ACHN (cell line): ENCODE data around the gene DENND1B.
"Not testable (repeated sequence)": the region's sequence is repeated elsewhere in the genome, so short reads cannot be mapped to it uniquely, and the experiment has no call there.

Source experiments
- DNase-seq: peaks from one replicate; pipeline ENCODE4 v3.0.0-alpha.2; 2015
- in situ Hi-C: cut with HindIII; loops from 2 replicates; pipeline ENCODE4 v1.10.0; 2017; ENCODE audit warnings: low sequenced_read_pairs, low pct_ligation_motif_present, low pct_unique_long_range_greater_than_20kb

Gene DENND1B

DNA sequence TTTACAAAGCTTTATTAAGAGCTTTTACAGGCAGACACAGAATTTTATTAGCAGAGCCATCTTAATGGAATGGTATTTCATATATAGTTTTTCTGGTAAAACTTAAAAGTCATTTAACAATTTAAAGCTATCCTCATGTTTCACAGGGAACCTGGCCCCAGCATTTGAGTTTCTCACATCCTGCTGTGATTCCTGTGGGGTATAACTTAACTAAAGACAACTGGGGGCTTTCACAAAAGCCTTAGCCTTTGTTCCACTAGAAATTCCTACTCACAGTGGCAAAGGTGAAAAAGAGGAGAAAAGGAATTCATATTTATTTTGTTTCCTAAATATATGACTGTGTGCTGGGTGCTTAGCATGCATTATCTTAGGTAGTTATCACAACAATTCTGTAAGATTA lies 233.9 kb downstream of the DENND1B start:
- DNase-seq = no peak
- in situ Hi-C loops = no loop called here

DNA sequence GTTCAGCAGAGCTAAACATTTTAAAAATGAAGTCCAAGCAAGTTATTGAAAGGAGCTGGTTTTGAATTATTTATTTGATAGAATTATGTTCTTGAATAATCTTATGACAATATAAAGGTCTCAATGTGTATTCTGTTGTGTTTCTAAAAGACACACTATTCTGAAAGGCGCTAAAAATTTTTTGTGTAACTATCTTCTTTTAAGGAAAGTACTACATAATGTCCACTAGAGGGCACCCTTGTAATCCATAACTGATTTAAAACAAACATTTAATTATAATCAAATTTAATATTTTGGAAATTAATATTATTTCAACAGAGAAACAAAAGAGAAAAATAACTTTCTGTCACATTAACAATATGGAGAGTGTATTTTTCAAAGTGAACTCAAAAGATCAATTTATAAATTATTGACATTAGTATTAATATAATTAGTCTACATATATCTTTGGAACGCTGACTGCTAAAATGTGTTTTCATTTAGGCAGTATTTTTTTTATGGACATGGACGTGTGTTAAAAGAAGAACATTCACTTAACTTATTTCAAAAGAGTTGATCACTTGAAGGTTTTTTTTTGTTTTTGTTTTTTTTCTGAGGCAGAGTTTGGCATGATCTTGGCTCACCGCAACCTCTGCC lies 248.4 kb downstream of the DENND1B start:
- in situ Hi-C loops = no loop called here
- DNase-seq = peak; percentile 53

DNA sequence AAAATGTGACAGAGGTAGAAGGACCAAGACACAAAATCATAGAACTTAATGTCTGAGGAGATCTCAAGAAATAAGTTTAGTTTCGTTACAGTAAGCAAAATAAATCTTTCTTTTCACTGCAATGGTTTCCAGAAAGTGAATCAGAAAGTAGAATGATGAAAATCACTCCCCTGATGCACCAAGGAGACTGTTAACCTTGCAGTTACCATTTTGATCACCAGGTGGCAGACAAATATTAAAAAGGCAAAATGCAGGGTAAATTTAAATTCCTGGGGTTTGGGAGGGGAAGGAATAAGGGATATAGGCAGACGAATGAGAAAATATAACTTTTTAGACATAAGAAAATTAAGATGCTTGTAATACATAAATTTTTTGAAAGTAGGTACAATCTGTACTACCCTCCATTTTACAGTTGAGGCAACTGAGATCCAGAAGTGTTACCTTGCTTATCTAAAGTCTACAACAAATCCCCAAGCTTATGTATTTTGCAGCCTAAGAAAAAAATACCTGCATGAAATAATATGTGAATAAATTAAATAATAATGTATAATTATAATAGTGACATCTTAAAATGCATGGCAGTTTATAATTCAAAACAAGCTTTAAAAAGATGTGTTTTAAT lies 254.1 kb downstream of the DENND1B start:
- DNase-seq = peak; percentile 49
- in situ Hi-C loops = no loop called here

DNA sequence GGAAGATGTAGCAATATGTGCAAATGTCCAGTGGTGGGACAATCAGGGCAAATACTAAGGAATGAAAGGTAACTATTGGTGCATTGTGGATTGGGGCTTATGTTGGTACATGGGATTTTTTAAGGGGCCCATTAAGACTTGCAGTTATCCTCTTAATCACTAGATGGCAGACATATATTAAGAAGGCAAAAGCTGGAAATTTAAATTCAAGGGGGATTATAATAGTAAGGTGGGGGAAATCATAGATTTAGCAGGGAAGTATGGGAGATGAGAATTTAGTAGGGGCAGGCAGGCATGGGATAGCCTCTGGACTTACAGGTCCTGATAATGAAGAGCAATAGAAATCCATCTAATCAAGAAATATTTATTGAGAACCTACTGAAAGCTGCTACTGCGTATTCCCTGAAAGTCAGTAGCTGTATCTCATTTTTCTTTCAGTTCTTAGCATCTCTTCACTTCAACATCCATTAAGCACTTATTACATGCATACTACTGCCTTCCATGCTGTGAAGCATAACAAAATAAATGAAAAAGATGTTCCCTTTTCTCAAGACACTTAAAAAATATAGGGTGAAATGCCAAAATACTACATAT lies 255.4 kb downstream of the DENND1B start:
- in situ Hi-C loops = no loop called here

DNA sequence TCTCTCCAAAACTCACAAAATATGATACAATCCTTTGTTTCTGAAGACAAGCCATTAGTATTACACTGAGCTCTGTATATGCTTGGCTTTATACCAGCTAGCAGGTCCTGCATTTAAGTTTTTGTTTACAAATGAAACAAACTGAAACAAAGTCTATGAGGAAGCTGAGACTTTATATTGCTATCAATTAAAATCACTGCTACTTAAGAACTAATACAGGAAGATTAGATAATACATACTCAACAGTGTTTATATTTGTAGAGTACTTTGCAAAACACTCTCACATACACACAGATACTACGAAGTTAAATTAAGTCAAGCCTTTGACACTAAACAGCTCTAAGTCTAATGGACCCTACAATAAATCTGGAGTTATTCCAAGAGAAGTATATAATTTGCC lies 259.9 kb downstream of the DENND1B start:
- in situ Hi-C loops = no loop called here
- no peak for DNase-seq

More for the DNA sequence above, 255.4 kb downstream of the DENND1B start:
- peak; percentile 42 for DNase-seq

DNA sequence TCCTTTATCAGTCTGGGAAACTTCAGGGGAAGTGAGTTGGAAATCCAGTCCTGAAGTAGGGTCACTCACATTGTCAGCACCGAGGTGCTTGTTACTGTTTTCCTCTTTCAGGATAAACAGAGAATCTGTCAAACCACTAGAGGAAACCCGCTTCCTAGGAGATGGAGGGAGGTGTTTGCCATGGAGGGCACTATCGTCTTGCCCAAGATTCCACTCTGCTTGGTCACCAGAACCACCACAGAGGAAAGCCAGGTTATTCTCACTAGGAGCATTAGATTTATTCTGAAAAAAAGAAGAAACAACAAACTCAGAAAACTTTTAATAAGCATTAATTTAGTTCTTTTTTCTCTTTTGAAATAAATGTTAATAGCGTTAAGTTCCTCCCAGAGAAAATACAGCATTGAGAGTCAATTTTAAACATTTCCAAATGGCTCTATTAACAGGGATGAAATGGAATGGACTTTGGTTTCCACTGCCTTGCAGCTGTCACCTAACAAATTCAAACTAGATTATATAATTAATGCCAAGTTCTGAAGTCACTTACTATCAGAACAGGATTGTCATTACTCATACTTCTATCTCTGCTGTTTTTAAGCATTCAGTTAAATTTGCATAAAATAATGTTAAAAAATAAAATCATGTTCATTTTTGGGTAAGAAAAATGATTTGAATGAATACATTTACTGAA lies 264.4 kb downstream of the DENND1B start:
- no peak for DNase-seq
- in situ Hi-C loops = no loop called here

DNA sequence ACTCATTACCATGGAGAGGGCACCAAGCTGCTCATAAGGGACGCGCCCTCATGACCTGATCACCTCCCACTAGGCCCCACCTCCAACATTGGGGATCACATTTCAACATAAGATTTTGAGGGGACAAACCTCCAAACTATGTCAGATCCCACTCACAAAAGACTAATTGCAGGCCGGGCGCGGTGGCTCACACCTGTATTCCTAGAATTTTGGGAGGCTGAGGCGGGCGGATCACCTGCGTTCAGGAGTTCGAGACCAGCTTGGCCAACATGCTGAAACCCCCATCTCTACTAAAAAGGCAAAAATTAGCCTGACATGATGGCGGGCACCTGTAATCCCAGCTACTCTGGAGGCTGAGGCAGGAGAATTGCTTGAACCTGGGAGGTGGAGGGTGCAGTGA lies 278.6 kb downstream of the DENND1B start:
- DNase-seq = no peak
- in situ Hi-C loops = no loop called here

DNA sequence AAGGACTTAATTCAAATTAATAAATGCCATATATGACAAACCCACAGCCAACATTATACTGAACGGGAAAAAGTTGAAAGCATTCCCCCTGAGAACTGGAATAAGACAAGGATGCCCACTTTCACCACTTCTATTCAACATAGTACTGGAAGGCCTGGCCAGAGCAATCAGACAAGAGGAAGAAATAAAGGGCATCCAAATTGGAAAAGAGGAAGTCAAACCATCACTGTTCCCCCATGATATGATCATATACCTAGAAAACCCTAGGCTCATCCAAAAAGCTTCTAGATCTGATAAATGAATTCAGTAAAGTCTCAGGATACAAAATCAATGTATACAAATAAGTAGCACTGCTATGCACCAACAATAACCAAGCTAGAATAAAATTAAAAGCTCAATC lies 283.8 kb downstream of the DENND1B start:
- DNase-seq, in situ Hi-C loops: not testable (repeated sequence)

DNA sequence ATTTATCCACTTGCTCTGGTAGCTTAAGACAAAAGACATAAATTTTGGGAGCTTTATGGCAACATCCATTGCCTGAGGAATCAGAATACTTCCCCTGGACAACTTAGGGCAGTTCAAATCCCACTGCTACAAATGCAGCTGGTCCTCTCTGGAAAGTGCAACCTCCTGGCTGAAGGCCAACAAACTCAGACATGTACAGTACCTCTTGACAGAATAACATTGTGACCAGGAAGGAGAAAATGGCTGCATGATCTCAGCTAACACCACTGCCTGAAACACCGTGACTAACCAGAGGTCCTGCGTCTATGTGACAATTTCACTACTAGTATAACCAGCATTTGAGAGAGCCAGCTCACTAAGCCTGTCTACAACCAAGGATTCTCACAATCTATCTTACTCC lies 288.3 kb downstream of the DENND1B start:
- no peak for DNase-seq

DNA sequence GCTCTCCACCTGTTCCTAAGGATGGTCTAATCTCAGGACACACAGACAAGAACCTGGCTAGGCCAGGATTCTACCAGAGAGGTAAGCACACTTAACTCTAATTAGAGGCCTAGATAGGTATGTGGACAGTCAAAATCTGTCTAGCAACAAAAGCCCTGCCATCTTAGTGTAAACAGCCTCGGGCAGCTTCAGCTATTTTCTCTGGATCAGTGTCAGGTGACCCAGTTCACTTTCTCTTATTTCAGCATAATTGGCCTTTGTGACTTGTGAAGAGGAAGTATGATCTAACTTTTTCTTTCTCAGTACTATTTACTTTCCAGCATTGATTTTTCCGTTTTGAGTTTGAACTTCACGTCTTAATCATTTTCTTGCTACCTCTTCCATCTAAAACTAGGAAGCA lies 289.5 kb downstream of the DENND1B start:
- in situ Hi-C loops = no loop called here
- no peak for DNase-seq

More for the DNA sequence above, 288.3 kb downstream of the DENND1B start:
- in situ Hi-C loops = no loop called here

DNA sequence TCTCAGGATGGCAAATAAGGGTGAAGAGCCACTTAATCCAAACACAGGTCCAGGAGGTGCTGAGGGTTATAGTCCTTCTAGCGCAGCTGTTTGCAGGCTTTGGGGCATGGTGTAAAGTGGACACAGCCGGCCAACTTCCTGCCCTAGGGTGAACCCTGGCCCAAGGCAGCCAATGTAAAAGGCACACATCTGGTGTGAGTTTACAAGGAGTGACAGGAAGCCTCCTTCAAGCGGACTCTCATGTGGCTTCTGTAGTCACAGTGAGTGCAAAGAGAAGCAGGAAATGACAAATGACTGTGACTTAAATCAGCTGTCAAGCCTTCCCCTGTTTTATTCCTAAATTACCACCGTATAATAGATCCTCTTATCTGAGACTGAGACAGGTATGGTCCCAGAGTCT lies 294.2 kb downstream of the DENND1B start:
- DNase-seq = no peak
- in situ Hi-C loops = no loop called here

DNA sequence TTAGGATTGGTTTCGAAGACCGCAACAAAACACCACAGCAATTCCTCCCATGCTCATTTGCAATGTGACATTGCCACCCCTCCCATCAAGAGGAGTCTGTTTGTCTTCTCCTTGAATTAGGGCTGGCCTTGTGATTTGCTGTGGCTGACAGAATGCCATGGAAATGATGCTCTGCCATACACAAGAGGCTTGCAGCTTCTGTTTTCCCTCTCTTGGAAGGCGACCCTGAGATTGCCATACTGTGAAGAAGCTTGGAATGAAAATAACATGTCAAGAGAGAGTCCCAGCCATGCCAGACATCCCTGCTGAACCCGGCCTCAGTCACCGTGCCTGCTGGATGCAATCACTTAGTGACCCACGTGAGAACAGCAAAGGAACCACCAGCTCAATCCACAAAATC lies 294.8 kb downstream of the DENND1B start:
- DNase-seq = no peak
- in situ Hi-C loops = no loop called here

DNA sequence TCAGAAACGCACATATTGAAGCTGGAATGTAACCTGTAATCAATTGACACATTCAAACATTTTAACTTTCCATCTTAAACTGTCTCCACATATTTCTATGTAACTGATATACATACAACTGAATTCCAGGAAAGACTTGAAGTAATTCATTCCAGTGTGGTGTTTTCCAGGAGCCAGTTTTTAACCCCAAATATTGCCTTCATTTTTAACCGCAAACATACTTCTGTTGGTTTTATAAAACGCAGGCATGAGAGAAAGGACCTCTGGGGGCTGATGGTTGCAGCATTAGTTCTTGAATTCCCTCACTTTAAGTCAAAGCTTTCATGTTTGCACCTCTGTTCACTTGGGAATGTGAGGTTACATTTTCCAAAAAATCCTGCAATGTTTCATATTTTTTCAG lies 303.1 kb downstream of the DENND1B start:
- DNase-seq = no peak
- in situ Hi-C loops = no loop called here

DNA sequence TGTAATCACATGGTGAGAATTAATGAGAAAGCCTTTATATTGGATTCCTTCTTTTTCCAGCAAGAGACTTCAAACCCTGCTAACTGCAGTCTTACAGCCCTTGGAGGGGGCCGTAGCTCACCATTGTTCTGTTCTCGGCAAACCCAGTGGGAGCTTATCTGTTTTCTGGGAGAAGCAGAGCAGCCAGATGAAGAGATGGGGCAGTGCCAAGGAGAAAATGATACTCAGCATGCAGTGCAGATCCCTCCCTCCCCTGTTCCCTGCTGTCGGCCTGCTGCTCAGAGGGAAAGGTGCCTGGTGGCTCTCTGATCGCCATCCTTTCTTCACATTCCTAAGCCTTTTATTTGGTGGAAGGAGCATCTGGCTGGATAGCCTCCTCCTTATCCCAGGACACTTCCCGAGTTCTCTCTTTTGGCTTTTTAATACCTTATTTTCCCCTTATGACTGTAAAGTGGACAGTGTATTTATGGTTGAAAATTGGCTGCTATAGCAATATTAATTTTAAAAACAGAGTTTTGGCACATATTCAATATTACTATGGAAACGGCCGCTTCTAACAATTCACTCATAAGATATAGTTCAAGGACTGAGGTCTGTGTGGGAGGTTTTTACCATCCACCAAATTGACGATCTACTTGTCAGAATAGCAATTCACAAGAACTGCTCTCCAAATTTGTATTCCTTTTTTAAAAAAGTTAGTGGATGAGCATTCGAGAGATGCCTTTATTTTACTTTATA lies 303.9 kb downstream of the DENND1B start:
- no peak for DNase-seq
- in situ Hi-C loops = no loop called here

DNA sequence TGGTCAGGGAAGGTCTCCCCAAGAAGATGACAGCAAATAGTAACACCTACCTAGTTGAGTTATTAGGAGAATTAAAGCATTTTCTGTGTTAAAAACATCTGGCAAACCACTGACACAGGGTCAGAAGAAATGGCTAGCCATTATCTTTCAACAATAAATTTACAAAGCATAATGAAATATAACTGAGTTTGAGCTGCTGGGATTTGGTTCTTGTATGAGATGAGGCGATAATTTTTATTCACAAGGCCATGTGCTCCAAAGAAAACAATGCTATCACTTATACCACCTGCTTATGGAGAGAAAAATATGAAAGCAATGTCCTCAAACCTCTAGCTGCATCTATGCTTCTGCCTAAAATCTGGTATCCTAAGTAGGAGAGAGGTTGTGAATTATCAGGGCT lies 304.9 kb downstream of the DENND1B start:
- in situ Hi-C loops = no loop called here
- DNase-seq = no peak

DNA sequence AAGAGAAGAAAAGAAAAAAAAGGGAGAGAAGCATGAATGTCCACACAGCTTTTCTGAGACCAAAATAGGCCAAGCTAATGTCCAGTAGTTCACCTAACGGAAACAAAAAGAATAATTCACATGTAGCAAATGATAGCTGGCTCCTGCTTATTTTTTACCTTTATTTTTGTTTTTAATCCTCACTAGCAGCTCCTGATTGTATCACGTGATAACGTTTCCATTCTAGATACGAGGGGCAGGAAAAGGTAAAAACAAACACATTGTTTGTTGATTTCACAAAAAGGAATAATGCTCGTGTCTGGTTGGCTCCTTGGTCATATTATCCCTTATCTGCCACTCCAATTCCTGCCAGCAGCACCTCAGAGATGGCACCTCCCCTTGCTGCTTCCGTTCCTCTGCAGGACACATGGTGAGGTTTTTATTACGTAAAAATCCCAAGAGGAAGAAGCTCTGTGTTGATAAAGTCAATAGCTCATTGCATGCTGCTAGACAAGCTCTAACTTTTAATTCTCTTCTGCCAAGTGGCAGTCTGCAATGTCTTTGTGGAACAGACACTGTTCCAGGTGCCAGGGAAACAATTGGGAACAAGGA lies 305.6 kb downstream of the DENND1B start:
- in situ Hi-C loops = no loop called here
- DNase-seq = no peak

DNA sequence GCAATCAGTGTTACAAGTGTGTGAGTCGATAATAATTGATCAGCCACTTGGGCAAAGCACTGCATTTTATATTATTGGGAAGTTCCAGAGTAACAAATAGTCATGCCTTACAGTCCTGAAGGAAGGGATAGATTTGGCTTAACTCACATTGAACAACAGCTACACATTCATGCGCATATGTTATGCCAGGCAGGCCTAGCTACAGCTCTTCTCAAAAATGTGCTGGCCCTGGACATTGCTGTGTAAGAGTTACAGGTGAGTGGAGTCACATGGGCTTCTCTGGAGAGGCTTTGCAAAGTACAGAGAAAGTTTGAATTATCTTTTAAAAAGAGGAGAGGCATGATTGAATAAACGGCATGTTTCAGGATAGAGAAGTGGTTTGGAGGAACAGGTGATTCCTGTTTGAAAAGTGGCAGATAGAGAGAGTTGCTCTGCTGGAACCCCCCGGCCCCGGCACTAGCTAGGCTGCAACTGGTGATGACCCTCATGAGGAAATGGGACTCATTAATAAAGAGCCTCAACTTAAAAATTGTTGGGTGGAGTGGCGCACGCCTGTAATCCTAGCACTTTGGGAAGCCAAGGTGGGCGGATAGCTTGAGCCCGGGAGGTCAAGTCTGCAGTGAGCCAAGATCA lies 306.6 kb downstream of the DENND1B start:
- in situ Hi-C loops = no loop called here
- DNase-seq = no peak

DNA sequence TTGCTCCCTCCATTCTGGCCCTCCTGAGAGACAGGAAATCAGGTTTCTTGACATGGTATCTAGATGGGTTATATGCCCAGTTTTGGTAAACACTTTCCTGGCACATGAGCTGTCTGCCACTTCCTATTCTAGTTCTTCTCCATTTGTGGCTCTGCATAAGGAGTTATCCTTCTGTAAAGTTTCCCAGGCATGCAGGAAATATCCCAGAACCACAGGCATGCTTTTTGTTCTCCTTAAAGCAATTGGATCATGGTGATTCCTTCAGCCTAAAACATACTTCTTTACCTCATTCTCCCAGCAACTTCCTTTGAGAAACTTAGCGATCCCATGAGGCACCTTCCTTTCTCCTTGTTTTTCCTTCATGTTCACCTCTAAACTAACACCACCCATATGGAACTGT lies 307.4 kb downstream of the DENND1B start:
- in situ Hi-C loops = no loop called here
- DNase-seq = no peak
